Uterus (tissue), 4 donors: ENCODE data around the gene CCDC107. TPM values are rescaled to one million over a fixed set of nuclear protein-coding genes. Genes with fewer than 3 reads are reported as not detected.

Experiments used
- DNase-seq, 2 donors: peaks; one replicate each; pipeline ENCODE4 v3.0.0-alpha.2; 2019 to 2020
- H3K27ac ChIP-seq, 2 donors: fragments of 200-600 bp; sonication (generic); 1 replicate in 1 of 2; 2 replicates in 1 of 2; pipeline ENCODE4 v1.5.1; 2016 to 2018
- H3K27me3 ChIP-seq, 2 donors: fragments of 200-600 bp; sonication (generic); one replicate each; pipeline ENCODE4 v1.5.1; 2018 to 2019; ENCODE audit warnings: control low read depth in 1 of 2
- H3K36me3 ChIP-seq, 2 donors: fragments of 200-600 bp; sonication (generic); one replicate each; pipeline ENCODE4 v1.5.1; 2019; ENCODE audit warnings: control low read depth in 1 of 2
- H3K4me1 ChIP-seq, 2 donors: fragments of 200-600 bp; sonication (generic); one replicate each; pipeline ENCODE4 v1.5.1; 2018 to 2019; ENCODE audit warnings: control low read depth in 1 of 2
- H3K4me3 ChIP-seq, 2 donors: fragments of 200-600 bp; sonication (generic); 1 replicate in 1 of 2; 2 replicates in 1 of 2; pipeline ENCODE4 v1.5.1; 2018 to 2019; ENCODE audit warnings: mild to moderate bottlenecking in 1 of 2
- H3K9me3 ChIP-seq, 2 donors: fragments of 200-600 bp; sonication (generic); one replicate each; pipeline ENCODE4 v1.5.1; 2019; ENCODE audit warnings: control low read depth in 1 of 2
- CTCF ChIP-seq, 4 experiments: fragments of 200-600 bp in 2 of 4; fragments of 450-650 bp in 2 of 4; sonication (generic) in 2 of 4; IDR thresholded peaks; one replicate each; pipeline ENCODE4 v1.5.1; 2016 to 2019; ENCODE audit warnings: antibody characterized with exemption in 4 of 4, mild to moderate bottlenecking in 2 of 4, moderate library complexity in 1 of 4
- POLR2A ChIP-seq, 2 donors: fragments of 450-650 bp; IDR thresholded peaks; one replicate each; pipeline ENCODE4 v1.6.1; 2016; ENCODE audit warnings: antibody characterized with exemption in 2 of 2, mild to moderate bottlenecking in 1 of 2, moderate library complexity in 1 of 2
- intact Hi-C: fragments of 100-400 bp; cut with DNase I; formaldehyde crosslinking; loops from one replicate; pipeline ENCODE4 v1.15.1; 2023; ENCODE audit warnings: low total_unique reads
- total RNA-seq, 4 donors: library from RNA; depleted of rRNA in 3 of 4; stranded (reverse); fragments of >200 nt in 3 of 4; gene quantifications; one replicate each; pipeline versions ENCODE4 v1.1.0 to v1.2.4, GENCODE V29; 2014 to 2023
- donor health status: DM: yes; HTN: yes; CAD: no.

CCDC107 gene
- total RNA-seq, 4 donors from 2014 or later = 9.0 to 120 (median 32.1) TPM

- no peak within 1 kb of the TSS for H3K27ac ChIP-seq
- intact Hi-C loops = no loop called here
- H3K9me3 ChIP-seq = no peaks in the 10 kb centered on the region
- TF ChIP-seq POLR2A (IDR thresholded peaks at IDR 0.05) = no peak
- H3K4me1 ChIP-seq = no peaks in the 10 kb centered on the region
- no peaks in the 10 kb centered on the region for H3K36me3 ChIP-seq
- DNase-seq = no peak
- H3K4me3 ChIP-seq = no peak within 1 kb of the TSS
- no peaks in the 10 kb centered on the region for H3K27me3 ChIP-seq
Measured at GRCh38 chr9:35650341-35651158, 7.5 kb upstream of the CCDC107 start, which contains the start of gene SIT1. Gene SIT1 (minus strand): TSS chr9:35650931. CDS start chr9:35650853, 78 bp downstream.

GRCh38 chr9:35651956-35652828, 5.9 kb upstream of the CCDC107 start:
- Histone ChIP-seq H3K36me3 (no peaks in the 10 kb centered on the region), H3K4me1 (no peaks in the 10 kb centered on the region), H3K27me3 (no peaks in the 10 kb centered on the region), H3K4me3 (no peak overlapping the region), H3K9me3 (no peaks in the 10 kb centered on the region), H3K27ac (no peak overlapping the region)
- no peak for TF ChIP-seq CTCF (IDR thresholded peaks at IDR 0.05)
- intact Hi-C loops = no loop called here
- no peak for DNase-seq

- Histone ChIP-seq H3K4me1 (no peaks in the 10 kb centered on the region), H3K27ac (no peak overlapping the region), H3K36me3 (no peaks in the 10 kb centered on the region), H3K4me3 (no peak overlapping the region), H3K9me3 (no peaks in the 10 kb centered on the region), H3K27me3 (no peaks in the 10 kb centered on the region)
- no peak for TF ChIP-seq POLR2A (IDR thresholded peaks at IDR 0.05)
- TF ChIP-seq CTCF (IDR thresholded peaks at IDR 0.05) = no peak
- intact Hi-C loops = no loop called here
- DNase-seq = no peak
Measured at GRCh38 chr9:35652829-35653209, 5.3 kb upstream of the CCDC107 start.

- H3K36me3 ChIP-seq = no peaks in the 10 kb centered on the region
- intact Hi-C loops = no loop called here
- TF ChIP-seq CTCF (IDR thresholded peaks at IDR 0.05) = no peak
- TF ChIP-seq POLR2A (IDR thresholded peaks at IDR 0.05) = no peak
- no peak overlapping the region for H3K27ac ChIP-seq
- H3K27me3 ChIP-seq = no peaks in the 10 kb centered on the region
- DNase-seq = peak in 1 of 2 donors; percentile 0
- no peaks in the 10 kb centered on the region for H3K9me3 ChIP-seq
- H3K4me1 ChIP-seq = no peaks in the 10 kb centered on the region
- H3K4me3 ChIP-seq = no peak overlapping the region
Measured at GRCh38 chr9:35653611-35654010, 4.5 kb upstream of the CCDC107 start.

DNA sequence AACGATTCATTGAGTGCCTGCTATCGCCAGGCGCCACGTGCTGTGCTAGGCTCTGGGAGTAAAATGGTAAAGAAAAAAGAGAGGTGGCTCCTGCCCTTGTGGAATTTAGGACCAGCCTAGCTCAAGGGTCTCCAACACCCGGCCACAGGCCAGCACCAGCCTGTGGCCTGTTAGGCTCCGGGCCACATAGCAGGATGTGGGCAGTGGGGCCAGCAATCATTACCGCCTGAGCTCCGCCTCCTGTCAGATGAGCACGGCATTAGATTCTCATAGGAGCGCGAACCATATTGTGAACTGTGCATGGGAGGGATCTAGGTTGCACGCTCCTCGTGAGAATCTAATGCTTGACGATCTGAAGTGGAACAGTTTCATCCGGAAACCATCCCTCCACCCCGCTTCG, 1.7 kb upstream of the CCDC107 start:
- TF ChIP-seq POLR2A (IDR thresholded peaks at IDR 0.05) = no peak
- TF ChIP-seq CTCF (IDR thresholded peaks at IDR 0.05) = no peak
- Histone ChIP-seq H3K27me3 (no peaks in the 10 kb centered on the region), H3K27ac (peak overlapping the region; percentile 96 to 99), H3K4me3 (no peak overlapping the region), H3K9me3 (no peaks in the 10 kb centered on the region), H3K36me3 (no peaks in the 10 kb centered on the region), H3K4me1 (peaks cover 0 to 6% of the 10 kb centered on the region in 2 donors)
- intact Hi-C loops = loop anchor here (5.0 kb wide), 1 partner anchor 76 kb away; the partner anchor contains the start of genes CREB3 and TLN1
- DNase-seq = no peak
